Left lung (tissue), 10 donors: Measurements from ENCODE around the gene BTN1A1. TPM values are rescaled to one million over a fixed set of nuclear protein-coding genes. Genes with fewer than 3 reads are reported as not detected.
A peak's percentile ranks its signal among the peaks of the same experiment; 100 is the strongest.

ENCODE experiments used
- ATAC-seq: fragments of 200-7000 bp; cut with Tn5 transposase; one replicate; pipeline ENCODE4 v1.9.1; 2020; ENCODE audit warnings: moderate library complexity
- DNase-seq, 4 donors: peaks; one replicate each; pipeline ENCODE4 v3.0.0-alpha.2; 2013 to 2020
- H3K27ac ChIP-seq, 2 donors: fragments of 200-600 bp; sonication (generic) in 1 of 2; one replicate each; pipeline versions ENCODE4 v1.5.0 to v1.8.0; 2020 to 2021
- H3K27me3 ChIP-seq, 2 donors: fragments of 200-600 bp; sonication (generic) in 1 of 2; one replicate each; pipeline versions ENCODE4 v1.5.0 to v1.8.0; 2020 to 2021
- H3K36me3 ChIP-seq, 2 donors: fragments of 200-600 bp; sonication (generic) in 1 of 2; one replicate each; pipeline versions ENCODE4 v1.5.0 to v1.8.0; 2020 to 2021
- H3K4me1 ChIP-seq, 2 donors: fragments of 200-600 bp; one replicate each; pipeline ENCODE4 v1.8.0; 2021
- H3K4me3 ChIP-seq, 2 donors: fragments of 200-600 bp; sonication (generic) in 1 of 2; one replicate each; pipeline versions ENCODE4 v1.5.0 to v1.8.0; 2020 to 2021; ENCODE audit warnings: mild to moderate bottlenecking in 1 of 2
- H3K9me3 ChIP-seq, 2 donors: fragments of 200-600 bp; sonication (generic) in 1 of 2; one replicate each; pipeline versions ENCODE4 v1.5.0 to v1.8.0; 2020 to 2021
- intact Hi-C, 2 donors: fragments of 100-400 bp; cut with DNase I; formaldehyde crosslinking; loops; one replicate each; pipeline versions ENCODE4 v1.11.2 to v1.14.2; 2022
- polyA plus RNA-seq, 6 donors: library from polyadenylated mRNA; unstranded; fragments of 120-200 nt; gene quantifications; one replicate each; pipeline ENCODE4 v1.2.1, GENCODE V29; 2013; ENCODE audit not compliant: insufficient read length in 6 of 6
- total RNA-seq, 2 donors: library from RNA; stranded (reverse); fragmentation: NEBNext Ultra II Directional; extraction: Animal tissue kit (Norgen Biotek cat#: 25700); gene quantifications; one replicate each; pipeline ENCODE4 v1.2.1, GENCODE V29; 2021
- TF ChIP-seq, protein P1 (sequence below), 2 donors: fragments of 200-600 bp; sonication (generic) in 1 of 2; IDR thresholded peaks; one replicate each; pipeline versions ENCODE4 v1.5.0 to v1.8.0; 2021; ENCODE audit warnings: antibody characterized with exemption in 2 of 2
- donor health status: DM: no; HTN: yes; CAD: no.
- donor health status: DM: no; HTN: no; CAD: no.

BTN1A1 gene
- total and polyA plus RNA-seq, 8 donors: 0.15 to 0.32 (median 0.23) TPM; not detected in 2

DNA sequence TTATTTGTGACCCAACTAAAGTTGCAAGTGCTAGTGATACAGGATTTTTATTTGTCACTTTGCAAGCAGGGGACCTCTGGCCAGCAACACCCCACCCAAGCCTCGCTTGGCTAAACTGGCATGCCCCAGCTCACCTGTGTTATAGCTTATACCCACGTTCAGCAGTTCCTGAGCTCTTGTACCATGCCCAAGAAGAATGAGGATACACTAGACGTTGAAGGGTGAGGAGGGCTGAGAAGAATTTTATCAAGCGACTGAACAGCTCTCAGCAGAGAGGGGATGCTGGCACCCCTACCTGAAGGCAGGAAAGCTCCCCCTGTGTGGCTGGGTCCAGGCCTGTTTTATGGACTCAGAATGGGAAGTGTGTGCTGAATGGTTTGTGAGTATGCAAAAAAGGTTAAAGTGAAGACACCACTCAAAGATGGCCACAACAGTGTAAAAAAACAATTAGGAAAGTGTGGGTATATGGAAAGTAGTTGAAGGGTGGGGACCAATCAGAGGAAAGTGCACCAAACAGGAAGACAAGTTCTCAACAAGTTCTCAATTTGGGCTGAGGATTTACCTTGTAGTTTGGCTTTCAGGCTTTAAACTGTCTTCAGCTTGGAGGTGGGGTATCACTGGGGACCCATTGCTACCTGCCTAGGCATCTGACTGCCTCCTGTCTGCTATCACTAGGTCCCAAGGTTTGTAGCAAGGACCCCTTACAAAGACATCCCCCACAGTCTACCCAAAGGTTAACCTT is 27.4 kb upstream of the BTN1A1 start:
- Histone ChIP-seq H3K4me1 (peaks cover 5 to 43% of the 10 kb centered on the region in 2 donors), H3K9me3 (peaks cover 0 to 3% of the 10 kb centered on the region in 2 donors), H3K36me3 (peaks cover 0 to 24% of the 10 kb centered on the region in 2 donors), H3K27ac (peak overlapping the region; percentile 91 to 93), H3K27me3 (no peaks in the 10 kb centered on the region), H3K4me3 (peak overlapping the region in 1 of 2 donors; percentile 44)
- TF ChIP-seq, protein P1, sequence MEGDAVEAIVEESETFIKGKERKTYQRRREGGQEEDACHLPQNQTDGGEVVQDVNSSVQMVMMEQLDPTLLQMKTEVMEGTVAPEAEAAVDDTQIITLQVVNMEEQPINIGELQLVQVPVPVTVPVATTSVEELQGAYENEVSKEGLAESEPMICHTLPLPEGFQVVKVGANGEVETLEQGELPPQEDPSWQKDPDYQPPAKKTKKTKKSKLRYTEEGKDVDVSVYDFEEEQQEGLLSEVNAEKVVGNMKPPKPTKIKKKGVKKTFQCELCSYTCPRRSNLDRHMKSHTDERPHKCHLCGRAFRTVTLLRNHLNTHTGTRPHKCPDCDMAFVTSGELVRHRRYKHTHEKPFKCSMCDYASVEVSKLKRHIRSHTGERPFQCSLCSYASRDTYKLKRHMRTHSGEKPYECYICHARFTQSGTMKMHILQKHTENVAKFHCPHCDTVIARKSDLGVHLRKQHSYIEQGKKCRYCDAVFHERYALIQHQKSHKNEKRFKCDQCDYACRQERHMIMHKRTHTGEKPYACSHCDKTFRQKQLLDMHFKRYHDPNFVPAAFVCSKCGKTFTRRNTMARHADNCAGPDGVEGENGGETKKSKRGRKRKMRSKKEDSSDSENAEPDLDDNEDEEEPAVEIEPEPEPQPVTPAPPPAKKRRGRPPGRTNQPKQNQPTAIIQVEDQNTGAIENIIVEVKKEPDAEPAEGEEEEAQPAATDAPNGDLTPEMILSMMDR (IDR thresholded peaks at IDR 0.05): no peak
- no peak for ATAC-seq
- intact Hi-C loops: no loop called here
- DNase-seq: no peak

DNA sequence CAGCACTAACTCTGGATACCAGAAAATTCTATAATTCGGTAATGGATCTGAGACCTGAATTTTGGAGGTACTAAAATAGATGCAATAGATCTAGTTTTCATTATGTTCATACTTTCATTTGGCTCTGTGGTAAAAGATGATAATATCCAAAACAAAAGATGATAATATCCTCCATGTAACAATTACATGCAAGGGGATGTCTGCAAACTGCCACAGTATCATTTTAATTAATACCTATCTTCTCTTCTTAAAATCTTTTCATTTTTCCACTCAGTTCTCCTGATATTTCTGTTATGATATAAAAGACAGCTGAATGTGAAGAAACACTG is 26.7 kb upstream of the BTN1A1 start:
- Histone ChIP-seq H3K4me1 (peaks cover 5 to 50% of the 10 kb centered on the region in 2 donors), H3K27ac (peak overlapping the region; percentile 91 to 93), H3K9me3 (peaks cover 0 to 3% of the 10 kb centered on the region in 2 donors), H3K4me3 (peak overlapping the region; percentile 21 to 44), H3K27me3 (no peaks in the 10 kb centered on the region), H3K36me3 (peaks cover 0 to 17% of the 10 kb centered on the region in 2 donors)
- DNase-seq (no peak), ATAC-seq (no peak)
- intact Hi-C loops: no loop called here
- TF ChIP-seq, protein P1 (IDR thresholded peaks at IDR 0.05): no peak

DNA sequence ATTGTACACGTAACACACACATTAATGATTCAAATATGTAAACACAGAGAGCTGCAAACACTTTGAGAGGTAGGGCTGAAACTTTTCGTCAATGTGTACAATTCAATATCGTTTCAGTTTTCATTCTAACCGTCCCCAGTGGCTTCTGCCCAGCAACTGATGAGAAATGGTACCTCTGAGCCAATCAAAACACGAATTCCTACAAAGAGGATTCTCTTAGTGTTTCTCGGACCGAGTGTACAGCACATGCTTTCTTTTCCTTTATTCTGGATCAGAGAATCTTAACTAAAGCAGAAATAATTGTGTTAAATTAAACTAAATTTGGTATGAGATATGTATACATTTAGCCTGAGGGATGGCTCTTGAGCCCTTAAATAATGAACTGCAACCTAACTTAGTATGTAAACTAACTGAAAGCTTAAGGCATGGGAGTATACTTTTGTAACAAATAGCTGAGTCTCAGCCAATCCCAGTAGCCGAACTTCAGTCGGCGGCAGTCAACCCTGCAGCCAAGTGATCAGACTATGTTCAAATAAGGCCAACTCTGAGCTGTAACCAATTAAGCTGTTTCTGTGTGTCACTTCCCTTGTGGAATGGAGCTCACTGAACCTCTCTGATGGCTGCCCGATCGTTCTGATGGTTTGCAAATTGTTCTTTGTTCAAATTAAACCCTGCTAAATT is 26.2 kb upstream of the BTN1A1 start:
- Histone ChIP-seq H3K36me3 (peaks cover 0 to 12% of the 10 kb centered on the region in 2 donors), H3K9me3 (peaks cover 0 to 3% of the 10 kb centered on the region in 2 donors), H3K4me3 (peak overlapping the region; percentile 21 to 44), H3K4me1 (peaks cover 5 to 55% of the 10 kb centered on the region in 2 donors), H3K27me3 (no peaks in the 10 kb centered on the region), H3K27ac (peak overlapping the region; percentile 91 to 93)
- intact Hi-C loops: no loop called here
- TF ChIP-seq, protein P1 (IDR thresholded peaks at IDR 0.05): no peak
- ATAC-seq (peak; percentile 97), DNase-seq (peak; percentile 82 to 93 (median 88))

DNA sequence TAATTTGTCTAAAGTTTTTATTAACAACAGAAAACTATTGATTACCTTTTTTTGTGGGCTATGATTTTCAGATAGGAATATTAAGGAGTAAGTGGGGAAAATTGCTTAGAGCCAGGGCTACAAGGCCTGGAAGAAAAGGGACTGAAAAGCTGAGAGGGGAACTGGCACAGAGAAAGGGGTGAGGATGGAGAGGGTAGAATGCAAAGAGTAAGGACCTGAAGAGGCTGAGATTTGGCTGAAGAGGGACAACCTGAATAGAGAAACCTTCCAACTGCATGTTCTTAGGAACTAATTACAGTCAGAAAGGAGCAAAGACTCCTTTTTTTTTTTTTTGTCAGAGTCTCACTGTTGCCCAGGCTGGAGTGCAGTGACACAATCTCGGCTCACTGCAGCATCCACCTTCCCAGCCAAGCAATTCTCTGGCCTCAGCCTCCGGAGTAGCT is 25.6 kb upstream of the BTN1A1 start:
- no peak for DNase-seq
- H3K9me3 ChIP-seq: peaks cover 0 to 3% of the 10 kb centered on the region in 2 donors
- H3K27ac ChIP-seq: peak overlapping the region; percentile 91 to 93
- intact Hi-C loops: no loop called here
- TF ChIP-seq, protein P1 (IDR thresholded peaks at IDR 0.05): no peak
- peak; percentile 7 for ATAC-seq
- H3K36me3 ChIP-seq: peaks cover 0 to 6% of the 10 kb centered on the region in 2 donors
- H3K27me3 ChIP-seq: no peaks in the 10 kb centered on the region
- H3K4me1 ChIP-seq: peaks cover 5 to 56% of the 10 kb centered on the region in 2 donors
- peak overlapping the region; percentile 21 to 44 for H3K4me3 ChIP-seq
